Activated T-helper 2 cell treated with anti-CD3 and anti-CD28 coated beads, Interferon-gamma antibody, Interleukin-2, Interleukin-4, amounts not matched to agents 10 μg/mL and 5 μg/mL and 100 μg/mL, durations not matched to agents 14 hours and 24 hours and 36 hours (primary cell): ENCODE measurements around the gene ARID3A. TPM values are rescaled to one million over a fixed set of nuclear protein-coding genes. Genes with fewer than 3 reads are reported as not detected.

Source experiments
- DNase-seq: peaks from one replicate; pipeline ENCODE4 v3.0.0; 2021; ENCODE audit warnings: low spot score
- H3K27ac Mint-ChIP-seq: one replicate; pipeline ENCODE4 v1.8.0; 2021; ENCODE audit warnings: mixed read lengths
- H3K27me3 Mint-ChIP-seq: one replicate; pipeline ENCODE4 v1.8.0; 2021; ENCODE audit warnings: low read depth, mixed read lengths
- H3K36me3 Mint-ChIP-seq: one replicate; pipeline ENCODE4 v1.8.0; 2021; ENCODE audit warnings: low read depth, mixed read lengths
- H3K4me1 Mint-ChIP-seq: one replicate; pipeline ENCODE4 v1.8.0; 2021; ENCODE audit warnings: low read depth, mixed read lengths
- H3K4me3 Mint-ChIP-seq: one replicate; pipeline ENCODE4 v1.8.0; 2021; ENCODE audit warnings: low read depth, mild to moderate bottlenecking, moderate library complexity, mixed read lengths
- H3K9me3 Mint-ChIP-seq: one replicate; pipeline ENCODE4 v1.8.0; 2021; ENCODE audit warnings: mixed read lengths
- intact Hi-C: fragments of 100-400 bp; cut with micrococcal nuclease; formaldehyde crosslinking; loops from one replicate; pipeline ENCODE4 v1.15.1; 2023
- total RNA-seq: library from RNA; stranded (reverse); gene quantifications from 2 replicates; pipeline ENCODE4 v1.2.3, GENCODE V29; 2022

The ARID3A gene
- total RNA-seq, 1 donor from 2014 or later: 42.0 TPM

DNA sequence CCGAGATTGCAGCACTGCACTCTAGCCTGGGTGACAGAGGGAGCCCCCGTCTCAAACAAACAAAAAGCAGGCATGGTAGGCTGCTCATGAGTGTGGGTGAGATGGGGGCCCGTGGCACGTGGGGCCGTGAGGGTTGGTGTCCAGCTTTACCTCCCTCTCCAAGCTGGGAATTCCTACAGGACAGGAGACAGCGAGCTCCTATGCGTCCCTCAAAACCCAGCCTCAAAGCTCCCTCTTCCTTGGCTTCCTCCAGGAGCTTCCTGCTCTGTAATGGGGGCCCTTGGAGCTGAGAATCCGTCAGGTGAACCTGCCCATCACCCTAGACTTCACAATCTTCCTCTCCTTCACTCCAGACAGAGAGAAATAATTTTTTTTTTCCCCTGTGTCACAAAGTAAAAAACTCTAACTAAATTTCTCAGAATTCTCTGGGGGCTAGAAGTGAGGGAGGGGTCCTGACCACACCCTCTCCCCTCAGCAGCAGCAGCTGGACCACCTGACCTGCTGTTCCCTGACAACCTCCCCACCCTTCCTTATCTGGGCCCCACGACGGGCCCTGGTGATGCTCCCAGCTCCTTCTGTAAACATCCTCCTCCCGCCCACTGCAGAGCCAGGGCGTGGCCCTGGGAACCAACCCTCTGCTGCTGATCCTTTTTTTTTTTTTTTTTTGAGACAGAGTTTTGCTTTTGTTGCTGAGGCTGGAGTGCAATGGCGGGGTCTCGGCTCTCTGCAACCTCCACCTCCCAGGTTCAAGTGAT, 36.2 kb downstream of the ARID3A start:
- intact Hi-C loops: no loop called here
- peaks cover 19% of the 10 kb centered on the region for H3K36me3 Mint-ChIP-seq
- H3K4me1 Mint-ChIP-seq: peaks cover 7% of the 10 kb centered on the region
- DNase-seq: no peak
- peak overlapping the region; percentile 42 for H3K27ac Mint-ChIP-seq
- no peaks in the 10 kb centered on the region for H3K27me3 Mint-ChIP-seq
- H3K4me3 Mint-ChIP-seq: no peak overlapping the region
- no peaks in the 10 kb centered on the region for H3K9me3 Mint-ChIP-seq

GRCh38 chr19:962683-963400, 37.0 kb downstream of the ARID3A start:
- Mint-ChIP-seq H3K4me1 (peaks cover 7% of the 10 kb centered on the region), H3K36me3 (peaks cover 23% of the 10 kb centered on the region), H3K27me3 (no peaks in the 10 kb centered on the region), H3K9me3 (no peaks in the 10 kb centered on the region), H3K27ac (no peak overlapping the region), H3K4me3 (no peak overlapping the region)
- intact Hi-C loops: no loop called here
- no peak for DNase-seq

- Mint-ChIP-seq H3K4me1 (peaks cover 7% of the 10 kb centered on the region), H3K9me3 (no peaks in the 10 kb centered on the region), H3K27me3 (no peaks in the 10 kb centered on the region), H3K4me3 (no peak overlapping the region), H3K36me3 (peaks cover 28% of the 10 kb centered on the region), H3K27ac (no peak overlapping the region)
- DNase-seq: no peak
- intact Hi-C loops: no loop called here
Measured at GRCh38 chr19:963486-963951, 37.7 kb downstream of the ARID3A start.

GRCh38 chr19:964116-964520, 38.3 kb downstream of the ARID3A start:
- Mint-ChIP-seq H3K36me3 (peaks cover 33% of the 10 kb centered on the region), H3K4me3 (no peak overlapping the region), H3K27ac (no peak overlapping the region), H3K27me3 (no peaks in the 10 kb centered on the region), H3K9me3 (no peaks in the 10 kb centered on the region), H3K4me1 (peaks cover 5% of the 10 kb centered on the region)
- intact Hi-C loops: no loop called here
- DNase-seq: no peak

GRCh38 chr19:964761-965694, 39.2 kb downstream of the ARID3A start:
- H3K9me3 Mint-ChIP-seq: no peaks in the 10 kb centered on the region
- peaks cover 37% of the 10 kb centered on the region for H3K36me3 Mint-ChIP-seq
- intact Hi-C loops: no loop called here
- no peak overlapping the region for H3K4me3 Mint-ChIP-seq
- no peak overlapping the region for H3K27ac Mint-ChIP-seq
- DNase-seq: no peak
- no peaks in the 10 kb centered on the region for H3K27me3 Mint-ChIP-seq
- peaks cover 5% of the 10 kb centered on the region for H3K4me1 Mint-ChIP-seq

GRCh38 chr19:966485-967088, 40.8 kb downstream of the ARID3A start:
- H3K4me3 Mint-ChIP-seq: no peak overlapping the region
- no peak for DNase-seq
- H3K27me3 Mint-ChIP-seq: no peaks in the 10 kb centered on the region
- H3K4me1 Mint-ChIP-seq: peaks cover 5% of the 10 kb centered on the region
- intact Hi-C loops: no loop called here
- H3K27ac Mint-ChIP-seq: no peak overlapping the region
- peaks cover 52% of the 10 kb centered on the region for H3K36me3 Mint-ChIP-seq
- peaks cover 5% of the 10 kb centered on the region for H3K9me3 Mint-ChIP-seq

DNA sequence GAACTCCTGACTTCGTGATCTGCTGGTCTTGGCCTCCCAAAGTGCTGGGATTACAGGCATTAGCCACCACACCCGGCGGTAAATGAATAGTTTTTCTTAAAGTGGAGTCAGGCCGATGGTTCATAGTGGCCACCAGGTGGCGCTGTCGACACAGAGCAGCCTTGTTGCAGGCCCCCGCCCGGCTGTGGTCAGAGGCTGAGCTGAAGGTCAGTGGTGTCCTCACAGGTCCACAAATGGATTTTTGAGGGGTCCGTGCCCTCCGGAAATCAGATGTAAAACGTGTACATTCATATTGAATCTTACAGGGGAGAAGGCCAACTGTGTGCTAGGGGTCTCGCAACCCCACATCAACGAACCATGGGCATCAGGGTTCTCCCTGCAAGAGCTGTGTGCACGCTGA, 44.9 kb downstream of the ARID3A start:
- Mint-ChIP-seq H3K4me3 (no peak overlapping the region), H3K4me1 (no peaks in the 10 kb centered on the region), H3K27ac (no peak overlapping the region), H3K27me3 (no peaks in the 10 kb centered on the region), H3K36me3 (peaks cover 49% of the 10 kb centered on the region), H3K9me3 (peaks cover 5% of the 10 kb centered on the region)
- DNase-seq: no peak
- intact Hi-C loops: no loop called here

DNA sequence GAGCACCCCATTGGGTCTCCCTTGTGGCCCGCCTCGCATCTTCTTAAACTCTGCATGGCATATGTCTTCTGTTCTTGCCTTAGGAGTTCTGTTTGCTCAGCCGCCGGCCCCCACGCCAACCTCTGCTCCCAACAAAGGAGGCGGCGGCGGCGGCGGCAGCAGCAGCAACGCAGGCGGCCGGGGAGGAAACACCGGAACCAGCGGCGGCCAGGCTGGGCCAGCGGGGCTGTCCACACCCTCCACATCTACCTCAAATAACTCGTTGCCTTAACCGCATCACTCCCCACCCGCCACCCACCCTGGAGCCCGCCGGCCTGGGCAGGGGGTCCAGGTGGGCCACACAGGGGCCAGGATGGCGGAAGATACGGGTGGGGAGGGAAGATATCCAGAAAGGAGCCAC, 46.0 kb downstream of the ARID3A start:
- Mint-ChIP-seq H3K4me3 (no peak overlapping the region), H3K9me3 (peaks cover 5% of the 10 kb centered on the region), H3K36me3 (peaks cover 44% of the 10 kb centered on the region), H3K27me3 (no peaks in the 10 kb centered on the region), H3K27ac (no peak overlapping the region), H3K4me1 (no peaks in the 10 kb centered on the region)
- intact Hi-C loops: no loop called here
- no peak for DNase-seq

GRCh38 chr19:972281-972680, 46.4 kb downstream of the ARID3A start:
- intact Hi-C loops: no loop called here
- DNase-seq: no peak
- Mint-ChIP-seq H3K9me3 (peaks cover 5% of the 10 kb centered on the region), H3K27me3 (no peaks in the 10 kb centered on the region), H3K36me3 (peaks cover 40% of the 10 kb centered on the region), H3K4me3 (no peak overlapping the region), H3K27ac (no peak overlapping the region), H3K4me1 (no peaks in the 10 kb centered on the region)

GRCh38 chr19:973726-974563, 48.1 kb downstream of the ARID3A start:
- H3K4me3 Mint-ChIP-seq: no peak overlapping the region
- DNase-seq: no peak
- H3K27ac Mint-ChIP-seq: no peak overlapping the region
- H3K27me3 Mint-ChIP-seq: no peaks in the 10 kb centered on the region
- peaks cover 29% of the 10 kb centered on the region for H3K36me3 Mint-ChIP-seq
- intact Hi-C loops: no loop called here
- no peaks in the 10 kb centered on the region for H3K4me1 Mint-ChIP-seq
- peaks cover 5% of the 10 kb centered on the region for H3K9me3 Mint-ChIP-seq

- Mint-ChIP-seq H3K27ac (no peak overlapping the region), H3K9me3 (peaks cover 5% of the 10 kb centered on the region), H3K4me1 (no peaks in the 10 kb centered on the region), H3K27me3 (no peaks in the 10 kb centered on the region), H3K36me3 (peaks cover 25% of the 10 kb centered on the region), H3K4me3 (no peak overlapping the region)
- intact Hi-C loops: no loop called here
- no peak for DNase-seq
Measured at GRCh38 chr19:974564-975257, 48.9 kb downstream of the ARID3A start.
